ENCODE data around the gene RNPEP. TPM values are rescaled to one million over a fixed set of nuclear protein-coding genes. Genes with fewer than 3 reads are reported as not detected.

Gene RNPEP
- total and polyA plus RNA-seq, 2 of the 13 experiments (the other 11 are each of a cell fraction or from before 2014, with no cell fraction given), result 20.6 to 38.4 TPM

DNA sequence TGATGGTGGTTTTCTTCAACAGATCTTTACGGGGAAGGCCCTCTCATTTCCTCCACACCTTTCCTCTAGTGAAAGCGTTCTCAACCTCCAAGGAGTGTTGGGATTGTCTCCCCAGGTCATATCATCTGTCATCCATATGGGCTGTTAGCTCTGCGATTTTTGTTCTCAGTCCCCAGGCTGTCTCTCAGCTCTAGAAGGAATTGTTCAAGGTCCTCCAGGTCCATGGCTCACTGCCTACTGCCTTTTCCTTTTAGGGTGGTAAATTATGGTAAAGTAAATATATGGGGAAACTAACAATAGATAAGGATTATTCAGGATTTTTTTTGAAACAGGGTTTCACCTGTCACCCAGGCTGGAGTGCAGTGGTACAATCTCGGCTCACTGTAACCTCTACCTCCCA is 65.5 kb downstream of the RNPEP start:
- 2% methylated on average over 4 of the region's 4 CpGs for WGBS (ENCODE audit: low lambda C conversion rate)
- Histone ChIP-seq H3K9ac (ENCODE audit: insufficient read depth, low read depth, low read length) (peak overlapping the region; percentile 33; the same call in 1 of the 2 replicates), H3K27me3 (ENCODE audit: control insufficient read depth in 1 of 2, insufficient read depth in 2 of 2, low read length in 2 of 2) (no peaks in the 10 kb centered on the region), H3K4me3 (replicated peaks in 1 of 3; ENCODE audit: insufficient read depth in 1 of 3, low read depth in 2 of 3, low read length in 3 of 3) (peak overlapping the region in 1 of 3 experiments; percentile 49; a peak in 1 of 6 replicates), H3K9me3 (ENCODE audit: low read length) (no peaks in the 10 kb centered on the region), H4K20me1 (ENCODE audit: insufficient read depth, low read length) (no peaks in the 10 kb centered on the region), H3K79me2 (ENCODE audit: insufficient read depth, low read length) (no peaks in the 10 kb centered on the region), H2AFZ (ENCODE audit: low read length) (no peak overlapping the region), H3K4me1 (ENCODE audit: insufficient read depth, low read length) (peaks cover 63% of the 10 kb centered on the region), H3K27ac (ENCODE audit: extremely low read length, insufficient read depth, low read length) (no peak overlapping the region), H3K36me3 (replicated peaks in 1 of 2; ENCODE audit: control insufficient read depth in 1 of 2, insufficient read depth in 2 of 2, low read length in 2 of 2) (no peaks in the 10 kb centered on the region), H3K4me2 (ENCODE audit: low read depth, low read length) (peak overlapping the region; percentile 74)
- ATAC-seq, result 0 out of 3 replicates have a peak, but pooled peaks have one; percentile 6
- peak; percentile 47 for DNase-seq (ENCODE audit: low spot score)
- no TSS peak for BruUV-seq (replicated peaks)
- FAIRE-seq, result no peak
- CTCF ChIA-PET (ENCODE audit: low intra/inter-chr PET ratio, low total read pairs), result no interaction called here
- POLR2A ChIA-PET, result interaction anchor here (1.5 to 4.2 kb wide), 6 partner anchors 9 to 40 kb away, joined by 3 to 31 read pairs (median 26); partner anchors contain the start of gene ELF3
- in situ Hi-C loops (cut with HindIII; ENCODE audit: extremely low pct_ligation_motif_present, low pct_unique_long_range_greater_than_20kb), result no loop called here
- intact Hi-C loops (cut with micrococcal nuclease; ENCODE audit: unreplicated experiment), result no loop called here
- TF ChIP-seq, protein P1, sequence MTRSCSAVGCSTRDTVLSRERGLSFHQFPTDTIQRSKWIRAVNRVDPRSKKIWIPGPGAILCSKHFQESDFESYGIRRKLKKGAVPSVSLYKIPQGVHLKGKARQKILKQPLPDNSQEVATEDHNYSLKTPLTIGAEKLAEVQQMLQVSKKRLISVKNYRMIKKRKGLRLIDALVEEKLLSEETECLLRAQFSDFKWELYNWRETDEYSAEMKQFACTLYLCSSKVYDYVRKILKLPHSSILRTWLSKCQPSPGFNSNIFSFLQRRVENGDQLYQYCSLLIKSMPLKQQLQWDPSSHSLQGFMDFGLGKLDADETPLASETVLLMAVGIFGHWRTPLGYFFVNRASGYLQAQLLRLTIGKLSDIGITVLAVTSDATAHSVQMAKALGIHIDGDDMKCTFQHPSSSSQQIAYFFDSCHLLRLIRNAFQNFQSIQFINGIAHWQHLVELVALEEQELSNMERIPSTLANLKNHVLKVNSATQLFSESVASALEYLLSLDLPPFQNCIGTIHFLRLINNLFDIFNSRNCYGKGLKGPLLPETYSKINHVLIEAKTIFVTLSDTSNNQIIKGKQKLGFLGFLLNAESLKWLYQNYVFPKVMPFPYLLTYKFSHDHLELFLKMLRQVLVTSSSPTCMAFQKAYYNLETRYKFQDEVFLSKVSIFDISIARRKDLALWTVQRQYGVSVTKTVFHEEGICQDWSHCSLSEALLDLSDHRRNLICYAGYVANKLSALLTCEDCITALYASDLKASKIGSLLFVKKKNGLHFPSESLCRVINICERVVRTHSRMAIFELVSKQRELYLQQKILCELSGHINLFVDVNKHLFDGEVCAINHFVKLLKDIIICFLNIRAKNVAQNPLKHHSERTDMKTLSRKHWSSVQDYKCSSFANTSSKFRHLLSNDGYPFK (CRISPR knock-in tag; IDR thresholded peaks at IDR 0.05; ENCODE audit: borderline replicate concordance), result no peak
- TF ChIP-seq SOX5 (CRISPR knock-in tag; IDR thresholded peaks at IDR 0.05; ENCODE audit: borderline replicate concordance), result peak; percentile 66; the same call in 1 of the 2 replicates
- no peak for TF ChIP-seq XBP1 (CRISPR knock-in tag; IDR thresholded peaks at IDR 0.05)
- TF ChIP-seq, protein P2, sequence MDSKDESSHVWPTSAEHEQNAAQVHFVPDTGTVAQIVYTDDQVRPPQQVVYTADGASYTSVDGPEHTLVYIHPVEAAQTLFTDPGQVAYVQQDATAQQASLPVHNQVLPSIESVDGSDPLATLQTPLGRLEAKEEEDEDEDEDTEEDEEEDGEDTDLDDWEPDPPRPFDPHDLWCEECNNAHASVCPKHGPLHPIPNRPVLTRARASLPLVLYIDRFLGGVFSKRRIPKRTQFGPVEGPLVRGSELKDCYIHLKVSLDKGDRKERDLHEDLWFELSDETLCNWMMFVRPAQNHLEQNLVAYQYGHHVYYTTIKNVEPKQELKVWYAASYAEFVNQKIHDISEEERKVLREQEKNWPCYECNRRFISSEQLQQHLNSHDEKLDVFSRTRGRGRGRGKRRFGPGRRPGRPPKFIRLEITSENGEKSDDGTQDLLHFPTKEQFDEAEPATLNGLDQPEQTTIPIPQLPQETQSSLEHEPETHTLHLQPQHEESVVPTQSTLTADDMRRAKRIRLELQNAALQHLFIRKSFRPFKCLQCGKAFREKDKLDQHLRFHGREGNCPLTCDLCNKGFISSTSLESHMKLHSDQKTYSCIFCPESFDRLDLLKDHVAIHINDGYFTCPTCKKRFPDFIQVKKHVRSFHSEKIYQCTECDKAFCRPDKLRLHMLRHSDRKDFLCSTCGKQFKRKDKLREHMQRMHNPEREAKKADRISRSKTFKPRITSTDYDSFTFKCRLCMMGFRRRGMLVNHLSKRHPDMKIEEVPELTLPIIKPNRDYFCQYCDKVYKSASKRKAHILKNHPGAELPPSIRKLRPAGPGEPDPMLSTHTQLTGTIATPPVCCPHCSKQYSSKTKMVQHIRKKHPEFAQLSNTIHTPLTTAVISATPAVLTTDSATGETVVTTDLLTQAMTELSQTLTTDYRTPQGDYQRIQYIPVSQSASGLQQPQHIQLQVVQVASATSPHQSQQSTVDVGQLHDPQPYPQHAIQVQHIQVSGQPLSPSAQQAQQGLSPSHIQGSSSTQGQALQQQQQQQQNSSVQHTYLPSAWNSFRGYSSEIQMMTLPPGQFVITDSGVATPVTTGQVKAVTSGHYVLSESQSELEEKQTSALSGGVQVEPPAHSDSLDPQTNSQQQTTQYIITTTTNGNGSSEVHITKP (CRISPR knock-in tag; IDR thresholded peaks at IDR 0.05; ENCODE audit: low read depth), result peak; percentile 45; the same call in 1 of the 2 replicates
- no peak for TF ChIP-seq RFXANK (CRISPR knock-in tag; IDR thresholded peaks at IDR 0.05)
- TF ChIP-seq SALL2 (CRISPR knock-in tag; IDR thresholded peaks at IDR 0.05), result no peak
- no peak for TF ChIP-seq CBX1 (IDR thresholded peaks at IDR 0.05; ENCODE audit: low read depth)
- no peak for TF ChIP-seq ETV6 (CRISPR knock-in tag; conservative IDR thresholded peaks at IDR 0.05)
- TF ChIP-seq ZNF484 (CRISPR knock-in tag; IDR thresholded peaks at IDR 0.05; ENCODE audit: borderline replicate concordance, low read depth), result no peak
- TF ChIP-seq, protein P3, sequence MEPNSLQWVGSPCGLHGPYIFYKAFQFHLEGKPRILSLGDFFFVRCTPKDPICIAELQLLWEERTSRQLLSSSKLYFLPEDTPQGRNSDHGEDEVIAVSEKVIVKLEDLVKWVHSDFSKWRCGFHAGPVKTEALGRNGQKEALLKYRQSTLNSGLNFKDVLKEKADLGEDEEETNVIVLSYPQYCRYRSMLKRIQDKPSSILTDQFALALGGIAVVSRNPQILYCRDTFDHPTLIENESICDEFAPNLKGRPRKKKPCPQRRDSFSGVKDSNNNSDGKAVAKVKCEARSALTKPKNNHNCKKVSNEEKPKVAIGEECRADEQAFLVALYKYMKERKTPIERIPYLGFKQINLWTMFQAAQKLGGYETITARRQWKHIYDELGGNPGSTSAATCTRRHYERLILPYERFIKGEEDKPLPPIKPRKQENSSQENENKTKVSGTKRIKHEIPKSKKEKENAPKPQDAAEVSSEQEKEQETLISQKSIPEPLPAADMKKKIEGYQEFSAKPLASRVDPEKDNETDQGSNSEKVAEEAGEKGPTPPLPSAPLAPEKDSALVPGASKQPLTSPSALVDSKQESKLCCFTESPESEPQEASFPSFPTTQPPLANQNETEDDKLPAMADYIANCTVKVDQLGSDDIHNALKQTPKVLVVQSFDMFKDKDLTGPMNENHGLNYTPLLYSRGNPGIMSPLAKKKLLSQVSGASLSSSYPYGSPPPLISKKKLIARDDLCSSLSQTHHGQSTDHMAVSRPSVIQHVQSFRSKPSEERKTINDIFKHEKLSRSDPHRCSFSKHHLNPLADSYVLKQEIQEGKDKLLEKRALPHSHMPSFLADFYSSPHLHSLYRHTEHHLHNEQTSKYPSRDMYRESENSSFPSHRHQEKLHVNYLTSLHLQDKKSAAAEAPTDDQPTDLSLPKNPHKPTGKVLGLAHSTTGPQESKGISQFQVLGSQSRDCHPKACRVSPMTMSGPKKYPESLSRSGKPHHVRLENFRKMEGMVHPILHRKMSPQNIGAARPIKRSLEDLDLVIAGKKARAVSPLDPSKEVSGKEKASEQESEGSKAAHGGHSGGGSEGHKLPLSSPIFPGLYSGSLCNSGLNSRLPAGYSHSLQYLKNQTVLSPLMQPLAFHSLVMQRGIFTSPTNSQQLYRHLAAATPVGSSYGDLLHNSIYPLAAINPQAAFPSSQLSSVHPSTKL (CRISPR knock-in tag; IDR thresholded peaks at IDR 0.05), result peak; percentile 52
- no peak for TF ChIP-seq KLF9 (CRISPR knock-in tag; IDR thresholded peaks at IDR 0.05; ENCODE audit: low read depth)
- peak; percentile 69 for TF ChIP-seq SRF (IDR thresholded peaks at IDR 0.05; ENCODE audit: low read depth, low read length)
- TF ChIP-seq ZNF232 (CRISPR knock-in tag; IDR thresholded peaks at IDR 0.05; ENCODE audit: borderline replicate concordance), result no peak
- TF ChIP-seq ZNF790 (CRISPR knock-in tag; IDR thresholded peaks at IDR 0.05; ENCODE audit: borderline replicate concordance), result no peak
- no peak for TF ChIP-seq MTA1 (CRISPR knock-in tag; IDR thresholded peaks at IDR 0.05; ENCODE audit: borderline replicate concordance)
- TF ChIP-seq SAP130 (CRISPR knock-in tag; IDR thresholded peaks at IDR 0.05; ENCODE audit: low read depth), result peak; percentile 32; the same call in 1 of the 2 replicates

Data from HepG2 (cell line).